Measurements from ENCODE around the gene WFIKKN2.

The WFIKKN2 gene

GRCh38 chr17:50818921-50819657, 16.3 kb upstream of the WFIKKN2 start:
- TF ChIP-seq CTCF (IDR thresholded peaks at IDR 0.05; ENCODE audit: low read length, missing control alignments) = no peak
- no peak for DNase-seq (ENCODE audit: low read depth)
- no peak overlapping the region for H3K4me3 ChIP-seq (replicated peaks; ENCODE audit: low read depth, low read length)

- H3K4me3 ChIP-seq (replicated peaks; ENCODE audit: low read depth, low read length) = no peak overlapping the region
- no peak for TF ChIP-seq CTCF (IDR thresholded peaks at IDR 0.05; ENCODE audit: low read length, missing control alignments)
- DNase-seq (ENCODE audit: low read depth) = no peak
These were observed 14.7 kb upstream of the WFIKKN2 start for GRCh38 chr17:50820651-50821050.

GRCh38 chr17:50822550-50822949, 12.8 kb upstream of the WFIKKN2 start:
- H3K4me3 ChIP-seq (replicated peaks; ENCODE audit: low read depth, low read length) = no peak overlapping the region
- TF ChIP-seq CTCF (IDR thresholded peaks at IDR 0.05; ENCODE audit: low read length, missing control alignments) = no peak
- no peak for DNase-seq (ENCODE audit: low read depth)

GRCh38 chr17:50824429-50824828, 11.0 kb upstream of the WFIKKN2 start:
- TF ChIP-seq CTCF (IDR thresholded peaks at IDR 0.05; ENCODE audit: low read length, missing control alignments) = no peak
- DNase-seq (ENCODE audit: low read depth) = no peak
- H3K4me3 ChIP-seq (replicated peaks; ENCODE audit: low read depth, low read length) = no peak overlapping the region

- H3K4me3 ChIP-seq (replicated peaks; ENCODE audit: low read depth, low read length) = no peak overlapping the region
- no peak for DNase-seq (ENCODE audit: low read depth)
- TF ChIP-seq CTCF (IDR thresholded peaks at IDR 0.05; ENCODE audit: low read length, missing control alignments) = no peak
These were observed 10.2 kb upstream of the WFIKKN2 start for GRCh38 chr17:50825188-50825587.

- no peak overlapping the region for H3K4me3 ChIP-seq (replicated peaks; ENCODE audit: low read depth, low read length)
- DNase-seq (ENCODE audit: low read depth) = no peak
- TF ChIP-seq CTCF (IDR thresholded peaks at IDR 0.05; ENCODE audit: low read length, missing control alignments) = no peak
These were observed 6.7 kb upstream of the WFIKKN2 start for GRCh38 chr17:50828508-50829170.

Data from fibroblast of pulmonary artery (primary cell).